ENCODE data around the gene SLC30A3.
"Not testable (repeated sequence)": the region's sequence is repeated elsewhere in the genome, so short reads cannot be mapped to it uniquely, and the experiment has no call there.

Gene SLC30A3

DNA sequence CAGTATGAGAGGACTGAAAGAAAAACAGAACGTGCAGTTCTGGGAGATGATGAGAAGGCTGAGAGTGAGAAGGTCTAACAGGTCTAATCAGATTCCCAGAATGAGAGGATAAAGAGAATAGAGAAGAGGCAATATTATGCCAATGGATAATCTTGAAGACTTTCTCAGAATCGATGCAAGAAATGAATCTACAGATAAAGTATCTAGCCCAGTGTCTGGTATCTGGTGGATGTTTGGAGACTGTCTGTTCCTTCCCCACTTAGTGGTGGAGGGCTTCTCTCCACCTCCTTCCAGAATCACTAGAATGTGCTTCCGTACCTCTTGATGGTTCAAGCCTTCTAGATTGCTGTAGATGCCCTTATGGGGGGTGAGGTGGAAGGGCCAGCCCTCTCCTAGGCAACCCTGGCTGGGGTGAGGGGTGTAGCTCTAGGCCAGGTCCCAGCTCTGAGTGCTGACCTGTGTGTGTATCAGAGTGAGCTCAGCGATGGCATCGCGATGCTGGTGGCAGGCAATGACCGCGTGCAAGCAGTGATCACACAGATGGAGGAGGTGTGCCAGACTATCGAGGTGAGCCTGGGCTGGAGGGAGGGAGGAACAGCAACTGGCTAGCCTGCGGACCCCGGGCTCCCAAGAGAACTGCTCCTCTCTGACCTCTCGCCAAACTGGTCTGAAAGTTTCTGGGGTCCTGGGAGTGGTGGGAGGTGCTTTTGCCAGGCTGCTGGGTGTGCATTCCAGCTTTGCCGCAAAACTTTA, 41.8 kb upstream of the SLC30A3 start:
- Histone ChIP-seq H3K4me3 (ENCODE audit: insufficient read depth, low read depth, low read length) (no peak overlapping the region), H3K9me3 (ENCODE audit: control insufficient read depth, low read length) (no peaks in the 10 kb centered on the region), H3K27ac (ENCODE audit: insufficient read depth, low read depth, low read length, poor library complexity, severe bottlenecking) (no peak overlapping the region), H3K4me1 (ENCODE audit: control insufficient read depth, insufficient read depth, low read length) (peaks cover 10% of the 10 kb centered on the region), H3K36me3 (ENCODE audit: control insufficient read depth, insufficient read depth, low read length) (peaks cover 3% of the 10 kb centered on the region), H3K27me3 (ENCODE audit: control insufficient read depth, insufficient read depth, low read length, poor library complexity, severe bottlenecking) (peaks cover 51% of the 10 kb centered on the region)
- WGBS, 2 experiments, result 90 to 96% methylated on average over 13 of the region's 13 CpGs

DNA sequence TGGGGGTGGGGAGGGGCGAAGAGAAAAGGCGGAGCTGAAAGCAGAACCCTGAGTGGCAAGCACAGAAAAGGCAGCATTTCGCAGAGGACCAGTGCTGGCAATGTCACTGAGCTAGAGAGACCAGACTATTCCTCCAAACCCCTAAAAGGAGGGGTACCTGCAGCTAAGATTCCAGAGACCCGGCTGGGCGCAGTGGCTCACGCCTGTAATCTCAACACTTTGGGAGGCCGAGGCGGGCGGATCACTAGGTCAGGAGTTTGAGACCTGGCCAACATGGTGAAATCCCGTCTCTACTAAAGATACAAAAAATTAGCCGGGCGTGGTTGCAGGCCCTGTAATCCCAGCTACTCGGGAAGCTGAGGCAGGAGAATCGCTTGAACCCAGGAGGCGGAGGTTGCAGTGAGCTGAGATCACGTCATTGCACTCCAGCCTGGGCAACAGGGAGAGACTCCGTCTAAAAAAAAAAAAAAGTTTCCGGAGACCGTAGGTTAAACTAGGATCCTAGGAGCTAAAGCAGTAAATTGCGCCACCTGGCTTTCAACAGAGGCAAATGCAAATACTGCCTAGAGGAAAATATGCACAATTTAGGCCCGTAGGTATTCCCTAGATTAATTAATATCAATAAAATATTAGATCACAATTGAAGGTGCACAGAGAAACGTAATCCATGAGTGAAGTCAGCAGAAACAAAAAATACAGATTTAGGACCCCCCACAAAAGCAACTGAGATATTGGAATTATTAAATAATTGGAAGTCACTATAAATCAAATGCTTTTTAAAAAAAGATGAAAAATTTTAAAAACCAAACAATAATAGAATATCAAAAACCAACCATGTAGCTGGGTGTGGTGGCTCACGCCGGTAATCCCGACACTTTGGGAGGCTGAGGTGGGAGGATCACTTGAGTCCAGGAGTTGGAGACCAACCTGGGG, 40.5 kb upstream of the SLC30A3 start:
- no peaks in the 10 kb centered on the region for H3K9me3 ChIP-seq (ENCODE audit: control insufficient read depth, low read length)
- H3K4me3 ChIP-seq (ENCODE audit: insufficient read depth, low read depth, low read length), result no peak overlapping the region
- peaks cover 10% of the 10 kb centered on the region for H3K4me1 ChIP-seq (ENCODE audit: control insufficient read depth, insufficient read depth, low read length)
- no peaks in the 10 kb centered on the region for H3K36me3 ChIP-seq (ENCODE audit: control insufficient read depth, insufficient read depth, low read length)
- 50 to 53% methylated on average over 23 of the region's 25 CpGs for WGBS, 2 experiments
- peaks cover 42% of the 10 kb centered on the region for H3K27me3 ChIP-seq (ENCODE audit: control insufficient read depth, insufficient read depth, low read length, poor library complexity, severe bottlenecking)
- no peak overlapping the region for H3K27ac ChIP-seq (ENCODE audit: insufficient read depth, low read depth, low read length, poor library complexity, severe bottlenecking)

DNA sequence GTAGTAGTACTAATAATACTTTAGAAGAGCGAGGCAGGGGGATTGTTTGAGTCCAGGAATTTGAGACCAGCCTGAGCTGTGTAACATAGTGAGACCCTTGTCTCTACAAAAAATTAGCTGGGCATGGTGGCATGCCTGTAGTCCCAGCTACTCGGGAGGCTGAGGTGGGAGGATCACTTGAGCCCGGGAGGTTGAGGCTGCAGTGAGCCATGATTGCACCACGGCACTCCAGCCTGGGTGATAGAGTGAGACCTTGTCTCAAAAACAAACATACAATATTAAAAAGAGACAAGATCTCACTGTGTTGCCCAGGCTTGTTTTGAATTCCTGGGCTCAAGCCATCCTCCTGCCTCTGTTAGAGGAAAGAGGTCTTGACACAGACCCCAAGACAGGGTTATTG, 37.8 kb upstream of the SLC30A3 start:
- H3K4me3 ChIP-seq (ENCODE audit: insufficient read depth, low read depth, low read length); H3K9me3 ChIP-seq (ENCODE audit: control insufficient read depth, low read length); H3K4me1 ChIP-seq (ENCODE audit: control insufficient read depth, insufficient read depth, low read length); H3K27ac ChIP-seq (ENCODE audit: insufficient read depth, low read depth, low read length, poor library complexity, severe bottlenecking); H3K36me3 ChIP-seq (ENCODE audit: control insufficient read depth, insufficient read depth, low read length): not testable (repeated sequence)
- peaks cover 15% of the 10 kb centered on the region for H3K27me3 ChIP-seq (ENCODE audit: control insufficient read depth, insufficient read depth, low read length, poor library complexity, severe bottlenecking)
- 93 to 95% methylated on average over 4 of the region's 4 CpGs for WGBS, 2 experiments

DNA sequence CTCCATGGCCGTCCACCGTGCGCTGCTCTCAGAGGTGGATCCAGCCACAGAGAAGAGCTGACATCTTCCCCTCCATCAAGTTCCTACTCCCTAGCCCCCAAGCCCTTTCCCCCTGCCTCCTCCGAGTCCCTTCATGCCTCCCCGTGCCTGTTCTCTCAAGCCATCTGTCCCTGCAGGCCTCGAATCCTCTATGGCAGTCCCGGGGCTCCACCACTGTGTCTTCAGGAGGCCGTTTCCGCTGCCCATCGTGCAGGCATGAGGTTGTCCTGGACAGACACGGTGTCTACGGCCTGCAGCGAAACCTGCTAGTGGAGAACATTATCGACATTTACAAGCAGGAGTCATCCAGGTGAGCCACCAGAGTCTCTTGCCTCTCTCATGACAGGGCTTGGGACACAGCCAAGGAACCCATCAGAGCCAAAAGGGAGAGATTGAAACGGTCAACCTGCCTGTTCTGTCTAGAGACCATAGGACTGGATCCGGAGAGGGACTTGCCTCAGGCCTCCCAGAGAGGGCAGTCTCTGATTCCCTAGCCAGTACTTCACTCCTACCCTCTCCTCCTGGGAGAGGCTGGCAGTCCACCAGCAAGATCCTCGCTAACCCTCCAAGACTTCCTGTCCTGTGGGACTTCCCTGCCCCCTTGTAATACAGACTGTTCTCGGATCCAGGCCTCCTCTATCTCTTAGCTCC, 35.7 kb upstream of the SLC30A3 start:
- Histone ChIP-seq H3K9me3 (ENCODE audit: control insufficient read depth, low read length) (no peaks in the 10 kb centered on the region), H3K27me3 (ENCODE audit: control insufficient read depth, insufficient read depth, low read length, poor library complexity, severe bottlenecking) (no peaks in the 10 kb centered on the region), H3K36me3 (ENCODE audit: control insufficient read depth, insufficient read depth, low read length) (no peaks in the 10 kb centered on the region), H3K27ac (ENCODE audit: insufficient read depth, low read depth, low read length, poor library complexity, severe bottlenecking) (no peak overlapping the region), H3K4me1 (ENCODE audit: control insufficient read depth, insufficient read depth, low read length) (no peaks in the 10 kb centered on the region), H3K4me3 (ENCODE audit: insufficient read depth, low read depth, low read length) (no peak overlapping the region)
- WGBS, 2 experiments, result 92% methylated on average over 18 of the region's 18 CpGs

DNA sequence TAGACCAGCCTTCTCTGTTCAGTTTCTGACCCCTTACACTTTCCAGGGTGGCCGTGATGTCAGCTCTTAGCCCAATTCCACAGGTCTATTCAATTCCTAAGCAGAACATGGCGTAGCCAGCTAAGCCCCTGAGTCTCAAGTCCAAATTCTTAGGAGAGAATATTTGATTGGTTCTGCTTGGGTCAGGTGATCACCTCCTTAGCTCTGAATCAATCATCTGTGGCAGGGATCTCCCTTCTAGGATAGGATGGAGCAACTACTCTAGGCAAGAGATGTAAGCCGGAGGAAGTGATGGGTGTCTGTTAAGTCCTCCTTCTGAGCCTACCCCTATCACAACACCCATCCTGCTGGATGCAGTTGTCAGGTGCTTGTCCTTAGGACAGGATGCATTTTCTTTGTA, 34.3 kb upstream of the SLC30A3 start:
- Histone ChIP-seq H3K27ac (ENCODE audit: insufficient read depth, low read depth, low read length, poor library complexity, severe bottlenecking) (no peak overlapping the region), H3K4me1 (ENCODE audit: control insufficient read depth, insufficient read depth, low read length) (no peaks in the 10 kb centered on the region), H3K4me3 (ENCODE audit: insufficient read depth, low read depth, low read length) (no peak overlapping the region), H3K36me3 (ENCODE audit: control insufficient read depth, insufficient read depth, low read length) (no peaks in the 10 kb centered on the region), H3K27me3 (ENCODE audit: control insufficient read depth, insufficient read depth, low read length, poor library complexity, severe bottlenecking) (no peaks in the 10 kb centered on the region), H3K9me3 (ENCODE audit: control insufficient read depth, low read length) (no peaks in the 10 kb centered on the region)
- WGBS, 2 experiments, result 91 to 97% methylated on average over 3 of the region's 3 CpGs

DNA sequence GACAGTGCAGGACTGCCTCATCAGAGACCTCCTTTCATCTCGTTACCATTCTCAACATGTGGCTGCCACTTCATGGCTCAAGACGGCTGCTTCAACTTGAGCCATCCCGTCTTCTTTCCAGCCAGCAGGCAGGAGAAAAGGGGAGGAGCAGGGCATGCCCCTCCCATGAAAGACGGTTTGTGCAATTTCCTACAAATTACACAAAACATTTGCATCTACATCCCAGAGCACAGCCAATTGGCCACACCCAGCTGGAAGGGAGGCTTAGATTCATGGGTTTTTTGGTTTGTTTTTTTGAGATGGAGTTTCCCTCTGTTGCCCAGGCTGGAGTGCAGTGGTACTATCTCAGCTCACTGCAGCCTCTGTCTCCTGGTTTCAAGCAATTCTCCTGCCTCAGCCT, 33.6 kb upstream of the SLC30A3 start:
- H3K36me3 ChIP-seq (ENCODE audit: control insufficient read depth, insufficient read depth, low read length), result no peaks in the 10 kb centered on the region
- WGBS, 2 experiments, result 76 to 79% methylated on average over 3 to 4 of the region's 4 CpGs
- H3K4me3 ChIP-seq (ENCODE audit: insufficient read depth, low read depth, low read length), result no peak overlapping the region
- no peaks in the 10 kb centered on the region for H3K9me3 ChIP-seq (ENCODE audit: control insufficient read depth, low read length)
- H3K4me1 ChIP-seq (ENCODE audit: control insufficient read depth, insufficient read depth, low read length), result no peaks in the 10 kb centered on the region
- peaks cover 6% of the 10 kb centered on the region for H3K27me3 ChIP-seq (ENCODE audit: control insufficient read depth, insufficient read depth, low read length, poor library complexity, severe bottlenecking)
- H3K27ac ChIP-seq (ENCODE audit: insufficient read depth, low read depth, low read length, poor library complexity, severe bottlenecking), result no peak overlapping the region

DNA sequence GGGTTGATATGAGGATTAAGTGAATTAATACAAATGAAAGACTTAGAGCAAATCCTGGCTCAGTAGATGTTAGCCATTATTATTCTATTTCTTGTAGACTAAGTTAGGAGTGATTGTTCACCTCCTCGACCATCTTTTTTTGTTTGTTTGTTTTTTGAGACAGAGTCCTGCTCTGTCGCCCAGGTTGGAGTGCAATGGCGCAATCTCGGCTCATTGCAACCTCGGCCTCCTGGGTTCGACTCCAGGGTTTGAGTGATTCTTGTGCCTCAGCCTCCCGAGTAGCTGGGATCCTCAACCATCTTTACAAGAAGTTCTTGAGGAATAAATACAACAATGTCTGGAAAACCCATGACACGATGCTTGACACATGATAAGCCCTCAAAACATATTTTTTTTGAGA, 32.1 kb upstream of the SLC30A3 start:
- 89 to 92% methylated on average over 8 of the region's 8 CpGs for WGBS, 2 experiments
- H3K27ac ChIP-seq (ENCODE audit: insufficient read depth, low read depth, low read length, poor library complexity, severe bottlenecking), result no peak overlapping the region
- no peaks in the 10 kb centered on the region for H3K9me3 ChIP-seq (ENCODE audit: control insufficient read depth, low read length)
- H3K27me3 ChIP-seq (ENCODE audit: control insufficient read depth, insufficient read depth, low read length, poor library complexity, severe bottlenecking), result peaks cover 6% of the 10 kb centered on the region
- no peak overlapping the region for H3K4me3 ChIP-seq (ENCODE audit: insufficient read depth, low read depth, low read length)
- H3K36me3 ChIP-seq (ENCODE audit: control insufficient read depth, insufficient read depth, low read length), result no peaks in the 10 kb centered on the region
- H3K4me1 ChIP-seq (ENCODE audit: control insufficient read depth, insufficient read depth, low read length), result no peaks in the 10 kb centered on the region

DNA sequence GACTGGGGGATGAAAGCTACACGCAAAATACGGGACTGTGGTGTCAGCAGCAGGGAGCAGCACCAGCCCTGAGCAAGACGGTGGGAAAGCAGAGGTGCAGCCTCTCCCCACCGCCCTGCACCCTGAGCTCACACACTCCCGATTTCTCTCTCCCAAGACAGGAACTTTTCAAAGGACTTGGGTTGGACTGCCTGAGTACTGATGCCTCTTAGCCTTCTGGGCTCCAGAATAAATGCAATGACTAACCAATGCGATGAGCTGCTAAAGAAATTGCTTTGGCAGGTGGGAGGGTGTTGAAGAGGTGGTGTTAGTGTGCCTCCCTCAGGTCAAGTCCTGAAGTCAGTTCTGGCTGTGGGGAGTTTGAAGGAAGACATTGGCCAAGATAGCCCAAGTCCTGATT, 29.0 kb upstream of the SLC30A3 start:
- Histone ChIP-seq H3K9me3 (ENCODE audit: control insufficient read depth, low read length) (no peaks in the 10 kb centered on the region), H3K27ac (ENCODE audit: insufficient read depth, low read depth, low read length, poor library complexity, severe bottlenecking) (no peak overlapping the region), H3K4me3 (ENCODE audit: insufficient read depth, low read depth, low read length) (no peak overlapping the region), H3K36me3 (ENCODE audit: control insufficient read depth, insufficient read depth, low read length) (no peaks in the 10 kb centered on the region), H3K4me1 (ENCODE audit: control insufficient read depth, insufficient read depth, low read length) (no peaks in the 10 kb centered on the region), H3K27me3 (ENCODE audit: control insufficient read depth, insufficient read depth, low read length, poor library complexity, severe bottlenecking) (peaks cover 6% of the 10 kb centered on the region)
- WGBS, 2 experiments, result 32 to 34% methylated on average over 6 of the region's 6 CpGs

DNA sequence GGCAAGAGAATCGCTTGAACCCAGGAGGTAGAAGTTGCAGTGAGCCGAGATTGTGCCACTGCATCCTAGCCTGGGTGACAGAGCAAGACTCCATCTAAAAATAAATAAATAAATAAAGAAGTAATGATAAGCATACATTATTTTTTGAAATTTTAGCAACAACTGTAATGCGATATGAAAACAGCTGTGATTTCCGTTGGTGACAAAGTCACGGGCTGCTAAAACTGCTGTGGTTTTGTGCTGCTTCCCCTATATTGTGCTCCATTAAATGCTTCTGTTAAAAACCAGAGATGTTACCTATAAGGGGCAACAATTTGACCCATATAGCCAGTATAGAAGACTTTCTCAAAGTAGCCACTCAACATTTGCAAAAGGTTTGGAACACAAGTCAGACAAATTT, 27.7 kb upstream of the SLC30A3 start:
- Histone ChIP-seq H3K9me3 (ENCODE audit: control insufficient read depth, low read length) (no peaks in the 10 kb centered on the region), H3K4me3 (ENCODE audit: insufficient read depth, low read depth, low read length) (no peak overlapping the region), H3K4me1 (ENCODE audit: control insufficient read depth, insufficient read depth, low read length) (no peaks in the 10 kb centered on the region), H3K36me3 (ENCODE audit: control insufficient read depth, insufficient read depth, low read length) (no peaks in the 10 kb centered on the region), H3K27ac (ENCODE audit: insufficient read depth, low read depth, low read length, poor library complexity, severe bottlenecking) (no peak overlapping the region), H3K27me3 (ENCODE audit: control insufficient read depth, insufficient read depth, low read length, poor library complexity, severe bottlenecking) (peaks cover 6% of the 10 kb centered on the region)
- WGBS, 2 experiments, result 93 to 98% methylated on average over 5 of the region's 5 CpGs

DNA sequence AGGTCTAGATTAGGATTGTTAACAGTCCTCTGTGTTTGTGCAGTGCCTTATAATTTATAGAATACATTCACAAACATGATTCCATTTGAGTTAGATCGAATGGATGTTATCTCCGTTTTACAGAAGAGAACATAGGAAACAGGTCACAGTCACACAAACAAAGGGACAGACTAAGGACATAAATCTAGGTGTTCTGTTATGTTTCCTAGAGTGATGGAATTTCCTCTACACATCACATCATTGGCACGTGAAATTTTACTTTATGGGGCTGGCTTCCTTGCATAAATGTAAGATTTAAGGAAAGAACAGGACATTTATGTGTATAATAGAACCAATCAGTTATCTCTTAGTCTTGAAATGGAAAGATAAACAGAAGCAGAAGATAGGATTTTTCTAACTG, 25.8 kb upstream of the SLC30A3 start:
- H3K36me3 ChIP-seq (ENCODE audit: control insufficient read depth, insufficient read depth, low read length), result no peaks in the 10 kb centered on the region
- H3K4me3 ChIP-seq (ENCODE audit: insufficient read depth, low read depth, low read length), result no peak overlapping the region
- no peaks in the 10 kb centered on the region for H3K9me3 ChIP-seq (ENCODE audit: control insufficient read depth, low read length)
- no peaks in the 10 kb centered on the region for H3K4me1 ChIP-seq (ENCODE audit: control insufficient read depth, insufficient read depth, low read length)
- WGBS, 2 experiments, result 88 to 100% methylated on average over 2 to 3 of the region's 3 CpGs
- H3K27ac ChIP-seq (ENCODE audit: insufficient read depth, low read depth, low read length, poor library complexity, severe bottlenecking), result no peak overlapping the region
- peaks cover 10% of the 10 kb centered on the region for H3K27me3 ChIP-seq (ENCODE audit: control insufficient read depth, insufficient read depth, low read length, poor library complexity, severe bottlenecking)
